Measurements from ENCODE around the gene CIZ1. TPM values are rescaled to one million over a fixed set of nuclear protein-coding genes. Genes with fewer than 3 reads are reported as not detected.

The CIZ1 gene
- polyA plus RNA-seq, 1 of the 3 experiments (the other 2 are of a cell fraction) = 37.0 TPM

DNA sequence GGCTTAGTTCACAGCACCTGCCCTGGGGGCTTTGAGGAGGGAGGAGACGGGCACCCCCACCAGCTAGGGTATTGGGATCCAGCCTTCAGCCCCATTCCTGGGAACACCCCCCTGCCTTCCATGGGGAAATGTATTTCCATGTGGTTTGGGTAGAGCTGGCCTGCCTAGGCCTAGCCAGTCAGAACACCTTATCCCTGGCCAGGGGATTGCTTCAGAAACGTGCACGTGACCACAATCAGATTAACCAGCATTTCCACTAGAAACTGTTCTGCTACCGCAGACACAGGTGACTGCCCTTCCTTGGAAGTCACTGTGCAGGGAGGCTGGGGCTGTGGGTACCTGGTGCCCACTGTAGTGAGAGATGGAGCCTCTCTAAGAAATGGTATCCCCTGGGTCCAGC is 17.3 kb downstream of the CIZ1 start:
- CTCF ChIA-PET = interaction anchor here (1.1 to 3.7 kb wide), 3 partner anchors 13 to 67 kb away, joined by 3 to 18 read pairs (median 3); partner anchors contain the start of gene CIZ1
- 86% methylated on average over 4 of the region's 4 CpGs for WGBS (ENCODE audit: low lambda C conversion rate)
- H3K27me3 ChIP-seq (ENCODE audit: insufficient read depth) = no peaks in the 10 kb centered on the region

DNA sequence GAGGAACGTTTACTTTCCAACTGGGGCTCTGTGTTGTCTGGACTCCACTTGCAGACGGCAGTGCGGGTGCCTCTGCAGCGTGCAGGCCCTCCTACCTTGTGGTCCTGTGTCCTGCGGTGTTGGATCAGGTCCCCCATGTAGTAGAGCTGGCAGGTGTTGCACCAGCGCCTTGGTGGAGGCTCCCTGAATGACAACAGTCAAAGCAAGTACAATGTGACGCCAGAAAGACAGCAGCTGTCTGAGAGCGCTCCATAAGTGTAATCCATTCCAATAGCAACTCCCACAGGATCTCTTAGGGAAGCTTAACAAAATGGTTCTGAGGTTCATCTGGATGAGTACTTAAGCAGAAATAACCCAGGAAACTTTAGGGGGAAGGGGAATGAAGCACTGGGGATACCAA is 21.4 kb downstream of the CIZ1 start:
- no peaks in the 10 kb centered on the region for H3K9me2 ChIP-seq
- ChIA-PET CTCF (interaction anchor here (1.0 kb wide), 1 partner anchor 52 kb away, joined by 5 read pairs; no protein-coding TSS in a partner anchor), POLR2A (no interaction called here)
- no peaks in the 10 kb centered on the region for H3K9me3 ChIP-seq
- H3K27ac ChIP-seq (ENCODE audit: low read depth in 2 of 2, low read length in 1 of 2) = no peak overlapping the region
- no peak overlapping the region for H2AFZ ChIP-seq (ENCODE audit: low read depth)
- no peaks in the 10 kb centered on the region; the same call in 1 of the 2 replicates for H3K79me2 ChIP-seq (ENCODE audit: insufficient read depth)
- no peaks in the 10 kb centered on the region for H3K27me3 ChIP-seq (ENCODE audit: insufficient read depth)
- DNase-seq = no peak
- no peak overlapping the region for H3K9ac ChIP-seq
- no peak for TF ChIP-seq ELF1 (IDR thresholded peaks at IDR 0.05)
- TF ChIP-seq RXRA (IDR thresholded peaks at IDR 0.05; ENCODE audit: borderline replicate concordance, low read depth) = no peak
- TF ChIP-seq TEAD4 (IDR thresholded peaks at IDR 0.05; ENCODE audit: borderline replicate concordance, insufficient read depth) = no peak
- TF ChIP-seq NFIC (IDR thresholded peaks at IDR 0.05; ENCODE audit: borderline replicate concordance) = no peak
- no peak for TF ChIP-seq NRF1 (IDR thresholded peaks at IDR 0.05; ENCODE audit: low read depth, low read length)
- TF ChIP-seq MEF2A (IDR thresholded peaks at IDR 0.05; ENCODE audit: borderline replicate concordance, low read depth) = no peak
- no peak for TF ChIP-seq YY1 (IDR thresholded peaks at IDR 0.05; ENCODE audit: low read depth)
- no peak for TF ChIP-seq FOSL2 (IDR thresholded peaks at IDR 0.05; ENCODE audit: borderline replicate concordance, low read depth)
- TF ChIP-seq, protein P1, sequence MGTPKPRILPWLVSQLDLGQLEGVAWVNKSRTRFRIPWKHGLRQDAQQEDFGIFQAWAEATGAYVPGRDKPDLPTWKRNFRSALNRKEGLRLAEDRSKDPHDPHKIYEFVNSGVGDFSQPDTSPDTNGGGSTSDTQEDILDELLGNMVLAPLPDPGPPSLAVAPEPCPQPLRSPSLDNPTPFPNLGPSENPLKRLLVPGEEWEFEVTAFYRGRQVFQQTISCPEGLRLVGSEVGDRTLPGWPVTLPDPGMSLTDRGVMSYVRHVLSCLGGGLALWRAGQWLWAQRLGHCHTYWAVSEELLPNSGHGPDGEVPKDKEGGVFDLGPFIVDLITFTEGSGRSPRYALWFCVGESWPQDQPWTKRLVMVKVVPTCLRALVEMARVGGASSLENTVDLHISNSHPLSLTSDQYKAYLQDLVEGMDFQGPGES (IDR thresholded peaks at IDR 0.05; ENCODE audit: low read depth, low read length) = no peak
- no peaks in the 10 kb centered on the region for H4K20me1 ChIP-seq (ENCODE audit: insufficient read depth)
- H3K36me3 ChIP-seq (replicated peaks in 1 of 2; ENCODE audit: control insufficient read depth in 1 of 2, insufficient read depth in 2 of 2, low read length in 1 of 2) = peaks cover 18 to 47% of the 10 kb centered on the region in 2 experiments
- no peak overlapping the region for H3K4me3 ChIP-seq (ENCODE audit: low read depth in 2 of 2, low read length in 1 of 2)
- peaks cover 15% of the 10 kb centered on the region for H3F3A ChIP-seq (replicated peaks; ENCODE audit: insufficient read depth)
- 73% methylated on average over 4 of the region's 8 CpGs for WGBS (ENCODE audit: low lambda C conversion rate)
- H3K4me1 ChIP-seq (ENCODE audit: control insufficient read depth in 1 of 2, insufficient read depth in 2 of 2, low read depth in 1 of 2, low read length in 1 of 2) = no peaks in the 10 kb centered on the region; a peak in 1 of 4 replicates
- H3K4me2 ChIP-seq = no peak overlapping the region

More for the DNA sequence above, 17.3 kb downstream of the CIZ1 start:
- Histone ChIP-seq H3K79me2 (ENCODE audit: insufficient read depth) (no peaks in the 10 kb centered on the region; the same call in 1 of the 2 replicates), H4K20me1 (ENCODE audit: insufficient read depth) (no peaks in the 10 kb centered on the region), H3K27ac (ENCODE audit: low read depth in 2 of 2, low read length in 1 of 2) (peak overlapping the region in 1 of 2 experiments; percentile 31; a peak in 2 of 4 replicates), H3K4me3 (ENCODE audit: low read depth in 2 of 2, low read length in 1 of 2) (no peak overlapping the region), H3K4me1 (ENCODE audit: control insufficient read depth in 1 of 2, insufficient read depth in 2 of 2, low read depth in 1 of 2, low read length in 1 of 2) (peaks cover 3 to 5% of the 10 kb centered on the region in 2 experiments; a peak in 2 of 4 replicates), H2AFZ (ENCODE audit: low read depth) (no peak overlapping the region), H3F3A (replicated peaks; ENCODE audit: insufficient read depth) (peaks cover 18% of the 10 kb centered on the region), H3K9me2 (no peaks in the 10 kb centered on the region), H3K9ac (no peak overlapping the region), H3K4me2 (no peak overlapping the region), H3K36me3 (replicated peaks in 1 of 2; ENCODE audit: control insufficient read depth in 1 of 2, insufficient read depth in 2 of 2, low read length in 1 of 2) (peaks cover 24 to 47% of the 10 kb centered on the region in 2 experiments), H3K9me3 (no peaks in the 10 kb centered on the region)
- POLR2A ChIA-PET = interaction anchor here (1.2 kb wide), 1 partner anchor 14 kb away, joined by 3 read pairs; the partner anchor contains the start of gene BBLN
- TF ChIP-seq TAF1 (IDR thresholded peaks at IDR 0.05; ENCODE audit: borderline replicate concordance, low read depth, low read length) = no peak
- TF ChIP-seq NFIC (IDR thresholded peaks at IDR 0.05; ENCODE audit: borderline replicate concordance) = no peak
- no peak for TF ChIP-seq EP300 (IDR thresholded peaks at IDR 0.05; ENCODE audit: borderline replicate concordance in 1 of 2, low read depth in 1 of 2, low read length in 1 of 2)
- no peak for TF ChIP-seq RFX5 (IDR thresholded peaks at IDR 0.05; ENCODE audit: low read length)
- TF ChIP-seq, protein P2, sequence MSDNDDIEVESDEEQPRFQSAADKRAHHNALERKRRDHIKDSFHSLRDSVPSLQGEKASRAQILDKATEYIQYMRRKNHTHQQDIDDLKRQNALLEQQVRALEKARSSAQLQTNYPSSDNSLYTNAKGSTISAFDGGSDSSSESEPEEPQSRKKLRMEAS (IDR thresholded peaks at IDR 0.05; ENCODE audit: low read depth) = no peak
- no peak for TF ChIP-seq MXI1 (IDR thresholded peaks at IDR 0.05; ENCODE audit: low read depth, low read length)
- TF ChIP-seq TEAD4 (IDR thresholded peaks at IDR 0.05; ENCODE audit: borderline replicate concordance, insufficient read depth) = no peak
- TF ChIP-seq, protein P3, sequence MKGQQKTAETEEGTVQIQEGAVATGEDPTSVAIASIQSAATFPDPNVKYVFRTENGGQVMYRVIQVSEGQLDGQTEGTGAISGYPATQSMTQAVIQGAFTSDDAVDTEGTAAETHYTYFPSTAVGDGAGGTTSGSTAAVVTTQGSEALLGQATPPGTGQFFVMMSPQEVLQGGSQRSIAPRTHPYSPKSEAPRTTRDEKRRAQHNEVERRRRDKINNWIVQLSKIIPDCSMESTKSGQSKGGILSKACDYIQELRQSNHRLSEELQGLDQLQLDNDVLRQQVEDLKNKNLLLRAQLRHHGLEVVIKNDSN (IDR thresholded peaks at IDR 0.05; ENCODE audit: borderline replicate concordance, low read depth) = no peak
- no peak for TF ChIP-seq CHD2 (IDR thresholded peaks at IDR 0.05; ENCODE audit: low read length, partially characterized antibody)
- no peak for TF ChIP-seq MEF2A (IDR thresholded peaks at IDR 0.05; ENCODE audit: borderline replicate concordance, low read depth)
- TF ChIP-seq NRF1 (IDR thresholded peaks at IDR 0.05; ENCODE audit: low read depth, low read length) = no peak
- TF ChIP-seq GABPA (IDR thresholded peaks at IDR 0.05; ENCODE audit: low read depth) = no peak
- no peak for TF ChIP-seq JUND (IDR thresholded peaks at IDR 0.05)
- no peak for TF ChIP-seq POLR2AphosphoS5 (IDR thresholded peaks at IDR 0.05; ENCODE audit: low read depth, low read length)
- TF ChIP-seq RAD21 (IDR thresholded peaks at IDR 0.05; ENCODE audit: low read length) = no peak
- DNase-seq = no peak

All from SK-N-SH (cell line).